Measurements from ENCODE around the gene DHX38.

DHX38 gene

GRCh38 chr16:72126429-72126765 is 32.8 kb downstream of the DHX38 start:
- in situ Hi-C loops (cut with MboI; ENCODE audit: low sequenced_read_pairs, unreplicated experiment): loop anchor here (10.0 kb wide), 1 partner anchor 338 kb away; no protein-coding TSS in a partner anchor
- no peak for DNase-seq (ENCODE audit: low spot score)
- no peak for TF ChIP-seq CTCF (IDR thresholded peaks at IDR 0.05; ENCODE audit: borderline replicate concordance, control extremely low read depth, extremely low read depth, insufficient read depth, missing control alignments)

- TF ChIP-seq CTCF (IDR thresholded peaks at IDR 0.05; ENCODE audit: borderline replicate concordance, control extremely low read depth, extremely low read depth, insufficient read depth, missing control alignments): no peak
- DNase-seq (ENCODE audit: low spot score): no peak
- in situ Hi-C loops (cut with MboI; ENCODE audit: low sequenced_read_pairs, unreplicated experiment): loop anchor here (10.0 kb wide), 1 partner anchor 336 kb away; no protein-coding TSS in a partner anchor
Measured at GRCh38 chr16:72128701-72129100, 35.1 kb downstream of the DHX38 start.

- no peak for DNase-seq (ENCODE audit: low spot score)
- TF ChIP-seq CTCF (IDR thresholded peaks at IDR 0.05; ENCODE audit: borderline replicate concordance, control extremely low read depth, extremely low read depth, insufficient read depth, missing control alignments): no peak
- in situ Hi-C loops (cut with MboI; ENCODE audit: low sequenced_read_pairs, unreplicated experiment): loop anchor here (10.0 kb wide), 1 partner anchor 335 kb away; no protein-coding TSS in a partner anchor
Measured at GRCh38 chr16:72129976-72130656, 36.5 kb downstream of the DHX38 start.

GRCh38 chr16:72131036-72131435 is 37.4 kb downstream of the DHX38 start:
- DNase-seq (ENCODE audit: low spot score): no peak
- in situ Hi-C loops (cut with MboI; ENCODE audit: low sequenced_read_pairs, unreplicated experiment): no loop called here
- no peak for TF ChIP-seq CTCF (IDR thresholded peaks at IDR 0.05; ENCODE audit: borderline replicate concordance, control extremely low read depth, extremely low read depth, insufficient read depth, missing control alignments)

- DNase-seq (ENCODE audit: low spot score): no peak
- in situ Hi-C loops (cut with MboI; ENCODE audit: low sequenced_read_pairs, unreplicated experiment): no loop called here
- no peak for TF ChIP-seq CTCF (IDR thresholded peaks at IDR 0.05; ENCODE audit: borderline replicate concordance, control extremely low read depth, extremely low read depth, insufficient read depth, missing control alignments)
Measured at GRCh38 chr16:72132726-72133125, 39.1 kb downstream of the DHX38 start.

GRCh38 chr16:72134507-72134906 is 40.9 kb downstream of the DHX38 start:
- no peak for DNase-seq (ENCODE audit: low spot score)
- no peak for TF ChIP-seq CTCF (IDR thresholded peaks at IDR 0.05; ENCODE audit: borderline replicate concordance, control extremely low read depth, extremely low read depth, insufficient read depth, missing control alignments)
- in situ Hi-C loops (cut with MboI; ENCODE audit: low sequenced_read_pairs, unreplicated experiment): no loop called here
